SW 1271 (cell line): ENCODE results near the gene RGS6.

Experiments
- DNase-seq, 2 experiments: peaks; one replicate each; lab custom pipeline; 2025; lab: John Stamatoyannopoulos, UW

Gene RGS6

GRCh38 chr14:72588521-72588920, 656.3 kb downstream of the RGS6 start:
- DNase-seq: no peak

GRCh38 chr14:72589652-72590051, 657.4 kb downstream of the RGS6 start:
- DNase-seq: no peak

GRCh38 chr14:72590577-72590976, 658.3 kb downstream of the RGS6 start:
- no peak for DNase-seq

GRCh38 chr14:72591391-72591790, 659.2 kb downstream of the RGS6 start:
- DNase-seq: no peak

GRCh38 chr14:72594099-72594901, 662.1 kb downstream of the RGS6 start:
- DNase-seq: no peak

- no peak for DNase-seq
Measured at GRCh38 chr14:72595152-72595862, 663.1 kb downstream of the RGS6 start.

GRCh38 chr14:72597252-72598233, 665.3 kb downstream of the RGS6 start:
- DNase-seq: no peak

GRCh38 chr14:72598306-72598705, 666.1 kb downstream of the RGS6 start:
- no peak for DNase-seq

GRCh38 chr14:72599579-72600470, 667.6 kb downstream of the RGS6 start:
- DNase-seq: no peak

- DNase-seq: no peak
Measured at GRCh38 chr14:72600551-72601330, 668.5 kb downstream of the RGS6 start.

GRCh38 chr14:72603639-72604038, 671.4 kb downstream of the RGS6 start:
- DNase-seq: no peak

- DNase-seq: no peak
Measured at GRCh38 chr14:72604133-72604532, 671.9 kb downstream of the RGS6 start.

GRCh38 chr14:72605096-72605920, 673.1 kb downstream of the RGS6 start:
- DNase-seq: no peak

GRCh38 chr14:72605921-72606220, 673.6 kb downstream of the RGS6 start:
- no peak for DNase-seq

- DNase-seq: no peak
Measured at GRCh38 chr14:72606879-72607278, 674.6 kb downstream of the RGS6 start.

GRCh38 chr14:72607386-72608130, 675.3 kb downstream of the RGS6 start:
- no peak for DNase-seq

GRCh38 chr14:72608391-72609204, 676.4 kb downstream of the RGS6 start:
- peak in 1 of 2 experiments; percentile 19 for DNase-seq
